ENCODE results near the gene FAM53B.

The FAM53B gene

DNA sequence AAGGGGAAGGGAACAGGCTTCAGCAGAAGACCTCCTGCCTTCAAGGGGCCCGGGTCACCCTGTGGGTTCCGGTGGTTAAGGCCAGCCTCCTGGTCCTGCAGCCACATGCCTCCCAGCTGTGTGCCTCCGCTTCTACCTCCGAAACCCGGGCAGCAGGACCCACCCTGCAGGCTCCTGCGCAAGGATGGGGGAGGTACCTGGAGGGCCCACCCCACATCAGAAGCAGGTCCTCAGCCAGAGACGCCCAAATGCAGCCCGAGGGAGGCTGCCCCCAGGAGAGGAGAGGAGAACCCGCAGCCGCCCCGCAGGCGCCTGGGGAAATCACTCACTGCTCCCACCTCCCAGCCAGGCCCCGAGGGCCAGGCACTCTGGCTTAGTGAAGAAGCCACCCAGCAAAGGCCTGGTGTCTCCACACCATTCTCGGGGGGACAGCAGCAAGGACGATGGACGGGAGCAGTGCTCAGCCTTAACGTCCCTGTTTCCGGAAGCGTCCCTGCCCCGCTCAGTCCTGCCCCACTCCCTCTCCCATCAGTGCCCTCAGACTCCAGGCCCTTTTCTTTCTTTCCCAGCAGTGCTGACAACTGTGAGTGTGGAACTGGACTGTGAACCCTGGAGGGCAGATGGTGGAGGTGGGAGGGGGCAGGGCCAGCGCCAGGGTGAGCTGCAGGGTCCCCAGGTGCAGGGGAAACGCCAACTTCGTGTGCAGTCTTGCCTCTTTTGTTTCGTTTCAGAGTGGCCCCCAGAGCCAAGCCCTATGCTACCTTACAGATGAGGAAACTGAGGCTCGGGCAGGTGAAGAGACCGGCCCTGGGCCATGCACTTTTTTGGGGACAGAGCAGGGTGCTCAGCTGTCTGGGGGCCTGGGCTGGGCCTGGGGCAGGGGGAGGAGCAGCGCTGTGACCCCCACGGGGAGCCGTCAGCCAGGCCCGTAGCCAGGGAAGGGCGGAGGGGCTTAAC lies 138.0 kb downstream of the FAM53B start:
- TF ChIP-seq, protein P1, sequence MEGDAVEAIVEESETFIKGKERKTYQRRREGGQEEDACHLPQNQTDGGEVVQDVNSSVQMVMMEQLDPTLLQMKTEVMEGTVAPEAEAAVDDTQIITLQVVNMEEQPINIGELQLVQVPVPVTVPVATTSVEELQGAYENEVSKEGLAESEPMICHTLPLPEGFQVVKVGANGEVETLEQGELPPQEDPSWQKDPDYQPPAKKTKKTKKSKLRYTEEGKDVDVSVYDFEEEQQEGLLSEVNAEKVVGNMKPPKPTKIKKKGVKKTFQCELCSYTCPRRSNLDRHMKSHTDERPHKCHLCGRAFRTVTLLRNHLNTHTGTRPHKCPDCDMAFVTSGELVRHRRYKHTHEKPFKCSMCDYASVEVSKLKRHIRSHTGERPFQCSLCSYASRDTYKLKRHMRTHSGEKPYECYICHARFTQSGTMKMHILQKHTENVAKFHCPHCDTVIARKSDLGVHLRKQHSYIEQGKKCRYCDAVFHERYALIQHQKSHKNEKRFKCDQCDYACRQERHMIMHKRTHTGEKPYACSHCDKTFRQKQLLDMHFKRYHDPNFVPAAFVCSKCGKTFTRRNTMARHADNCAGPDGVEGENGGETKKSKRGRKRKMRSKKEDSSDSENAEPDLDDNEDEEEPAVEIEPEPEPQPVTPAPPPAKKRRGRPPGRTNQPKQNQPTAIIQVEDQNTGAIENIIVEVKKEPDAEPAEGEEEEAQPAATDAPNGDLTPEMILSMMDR (IDR thresholded peaks at IDR 0.05), result no peak

DNA sequence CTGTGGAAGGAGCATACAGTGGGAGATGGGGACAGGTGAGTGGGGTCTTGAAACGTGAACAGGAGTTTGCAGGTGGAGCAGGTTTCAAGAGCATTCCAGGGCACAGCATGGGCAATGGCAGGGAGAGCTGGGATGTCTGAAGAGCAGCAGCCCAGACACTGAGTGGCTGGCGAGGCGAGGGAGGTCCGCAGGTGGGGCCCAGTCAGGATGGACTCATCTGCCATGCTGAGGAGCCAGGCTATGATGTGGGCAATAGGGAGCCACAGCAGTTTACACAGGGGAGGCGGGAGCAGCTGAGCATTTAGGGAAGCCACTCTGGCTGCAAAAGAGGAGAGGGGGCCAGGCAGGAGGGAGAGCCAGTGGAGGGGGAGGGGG lies 138.7 kb downstream of the FAM53B start:
- TF ChIP-seq, protein P1 (IDR thresholded peaks at IDR 0.05), result no peak

DNA sequence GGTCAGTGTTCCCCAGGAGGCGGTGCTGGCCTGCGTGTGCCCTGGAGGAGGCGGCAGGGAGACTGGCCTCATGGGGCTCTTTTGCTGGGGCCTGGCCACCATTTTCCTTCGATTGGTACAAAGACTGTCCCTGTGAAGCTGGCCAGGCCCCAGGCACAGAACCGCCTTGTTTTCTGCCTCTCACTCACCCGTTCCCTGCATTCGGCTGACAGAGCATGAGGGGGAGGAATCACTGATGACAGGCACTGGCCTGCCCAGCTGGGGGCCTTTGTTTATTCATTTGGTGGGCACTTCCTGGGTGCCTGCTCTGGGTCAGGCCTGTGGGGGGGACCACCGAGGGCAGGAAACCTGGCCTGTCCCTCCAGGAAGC lies 139.2 kb downstream of the FAM53B start:
- TF ChIP-seq, protein P1 (IDR thresholded peaks at IDR 0.05), result no peak

DNA sequence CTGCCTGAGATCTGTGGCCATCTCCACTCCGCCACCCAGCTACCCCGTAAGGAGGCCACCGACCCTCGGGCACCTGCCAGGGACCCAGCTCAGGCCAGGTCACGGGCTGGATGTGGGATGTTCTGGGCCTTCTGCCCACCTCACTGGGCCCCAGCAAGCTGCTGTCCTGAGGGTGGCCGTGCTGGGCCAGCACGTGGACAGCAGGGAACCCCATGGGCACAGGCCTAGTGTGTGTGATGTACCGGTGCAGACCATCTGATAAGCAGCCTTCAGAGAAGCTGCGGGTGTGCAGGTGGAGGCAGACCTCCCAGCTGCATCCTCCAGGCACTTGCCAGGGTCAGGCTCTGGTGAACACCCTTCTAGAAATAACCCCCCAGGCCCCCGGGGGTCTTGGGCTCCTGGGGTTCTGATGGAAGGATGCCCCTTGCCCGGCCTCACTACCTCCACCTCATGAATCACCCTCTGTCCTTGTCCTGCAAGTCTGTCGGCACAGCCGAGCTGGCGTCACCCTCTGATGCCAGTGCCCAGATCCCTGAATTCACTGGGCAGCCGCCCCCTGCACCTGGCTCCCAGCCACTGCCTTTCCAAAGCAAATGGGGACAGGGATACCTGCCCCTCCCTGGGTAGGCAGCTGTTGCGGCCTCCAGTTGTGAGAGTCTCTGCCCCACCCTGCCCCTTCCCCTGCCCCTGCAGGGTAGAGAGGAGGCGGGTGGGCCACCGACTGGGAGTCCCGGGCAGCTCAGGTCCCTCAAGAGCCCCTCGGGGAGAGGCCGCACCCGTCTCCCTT lies 139.8 kb downstream of the FAM53B start:
- TF ChIP-seq, protein P1 (IDR thresholded peaks at IDR 0.05), result no peak

DNA sequence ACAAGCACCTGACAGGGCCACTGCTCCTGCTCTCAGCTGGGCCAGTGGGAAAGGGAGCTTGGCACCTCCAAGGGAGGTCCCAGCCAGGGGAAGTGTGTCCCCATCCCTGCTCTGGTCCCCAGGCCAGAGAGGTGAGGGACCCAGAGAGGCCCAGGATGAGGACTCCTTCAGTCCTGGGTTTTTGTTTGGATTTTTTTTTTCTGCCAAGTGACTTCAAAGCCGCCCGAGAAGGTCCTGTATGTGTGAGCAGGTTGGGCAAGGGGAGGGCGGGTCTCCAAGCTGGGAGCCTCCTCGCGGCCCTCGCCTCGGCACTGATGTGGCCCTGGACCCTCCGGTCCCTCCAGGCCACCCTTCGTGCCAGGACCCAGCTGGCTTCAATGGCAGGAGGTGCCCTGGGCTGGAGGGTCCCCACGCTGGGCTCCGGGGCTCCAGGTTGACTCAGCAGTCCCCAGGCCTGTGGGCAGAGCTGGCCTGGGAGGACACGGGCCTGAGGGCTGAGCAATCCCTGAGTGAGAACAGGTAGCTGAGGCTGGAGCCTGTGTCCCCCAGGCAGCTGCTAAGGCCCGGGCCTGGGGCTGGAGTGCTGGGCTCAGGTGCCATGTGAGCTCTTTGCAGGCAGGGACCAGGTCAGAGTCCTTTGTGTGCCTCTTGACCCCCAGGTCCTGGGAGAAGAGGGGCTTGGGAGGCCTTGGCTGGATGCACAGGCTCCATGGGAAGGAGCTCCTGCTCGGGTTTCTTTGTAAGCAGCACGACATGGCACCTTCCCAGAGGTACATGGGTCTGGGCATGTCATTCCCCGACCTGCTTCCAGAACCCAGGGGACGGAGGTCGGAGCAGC lies 140.6 kb downstream of the FAM53B start:
- TF ChIP-seq, protein P1 (IDR thresholded peaks at IDR 0.05), result no peak

DNA sequence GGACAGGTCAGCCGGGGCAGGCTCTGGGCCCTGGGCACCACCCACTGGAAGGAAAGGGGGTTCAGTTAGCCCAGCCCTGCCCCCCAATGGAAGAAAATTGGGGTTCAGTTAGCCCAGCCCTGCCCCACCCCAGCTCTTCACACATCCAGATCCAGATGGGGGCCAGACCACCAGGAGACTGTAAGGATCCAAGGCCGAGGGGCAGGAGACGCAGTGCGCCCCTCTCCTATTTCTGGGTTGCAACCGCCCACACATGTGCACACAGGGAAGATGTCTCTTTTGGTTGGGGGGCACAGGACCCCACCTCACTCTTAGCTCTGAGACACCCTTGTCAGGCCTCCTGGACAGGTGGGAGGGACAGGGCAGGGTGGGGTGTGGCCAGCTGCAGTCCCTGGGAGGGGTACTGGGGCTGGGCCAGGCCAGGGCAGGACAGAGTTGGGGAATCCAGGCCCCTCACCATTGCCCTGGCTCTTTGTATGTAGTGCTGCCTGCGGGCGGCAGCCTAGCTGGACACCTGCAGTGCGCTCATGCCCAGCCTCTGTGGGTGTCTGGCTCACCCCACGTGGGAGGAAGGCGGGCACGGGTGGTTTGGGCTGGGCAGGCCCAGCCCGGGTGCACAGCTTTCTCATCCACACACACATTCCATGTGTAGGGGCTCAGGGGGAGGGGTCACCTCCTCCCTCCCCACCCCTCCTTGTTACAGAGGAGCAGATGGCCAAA lies 141.4 kb downstream of the FAM53B start:
- TF ChIP-seq, protein P1 (IDR thresholded peaks at IDR 0.05), result no peak
